ENCODE measurements around the gene PLP1. TPM values are rescaled to one million over a fixed set of nuclear protein-coding genes. Genes with fewer than 3 reads are reported as not detected.

The PLP1 gene
- total and polyA plus RNA-seq, 9 of the 15 experiments (the other 6 are each of a cell fraction or from before 2014, with no cell fraction given) = not detected

DNA sequence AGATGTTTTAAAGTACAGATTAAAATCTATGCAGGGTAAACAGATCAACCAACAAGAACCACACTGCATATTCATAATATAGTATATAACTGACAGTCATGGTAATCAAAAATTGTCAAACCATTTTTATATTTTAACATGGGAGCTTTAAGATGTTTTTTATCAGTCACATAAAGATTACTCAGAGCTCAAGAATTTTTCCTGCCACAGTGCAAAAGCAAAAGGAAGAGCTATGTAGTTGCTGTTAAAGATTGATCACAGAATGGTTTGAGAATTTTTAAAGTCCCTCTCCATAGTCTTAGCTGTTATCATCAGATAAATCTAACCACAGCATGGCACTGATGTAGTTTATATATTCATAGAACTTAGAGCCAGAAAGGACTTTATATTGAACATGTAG is 47.0 kb downstream of the PLP1 start (continued):
- TF ChIP-seq CXXC5 (CRISPR knock-in tag; IDR thresholded peaks at IDR 0.05) = no peak

DNA sequence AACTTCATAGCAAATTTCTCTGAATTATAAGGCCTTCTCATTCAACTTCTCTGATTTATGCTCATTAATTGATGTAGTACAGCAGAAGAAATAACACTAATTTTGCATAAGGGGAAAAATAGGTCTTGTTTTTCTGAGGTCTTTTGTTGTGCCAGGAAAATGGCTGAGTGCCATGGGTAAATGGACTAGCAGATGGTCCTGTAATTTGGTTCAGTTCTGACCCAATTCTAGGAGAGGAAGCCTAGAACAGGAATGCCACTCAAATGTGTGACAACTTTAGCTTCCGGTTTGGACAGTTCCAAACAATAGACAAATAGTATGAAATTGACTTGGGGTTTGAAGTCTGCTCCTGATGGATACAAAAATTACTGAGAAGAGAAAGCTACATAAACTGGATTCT is 49.2 kb downstream of the PLP1 start:
- no peaks in the 10 kb centered on the region for H3K9me3 ChIP-seq (replicated peaks; ENCODE audit: control insufficient read depth, insufficient read depth, low read depth, low read length)
- in situ Hi-C loops (cut with MboI) (no loop called here), intact Hi-C loops (cut with micrococcal nuclease) (no loop called here)
- CTCF ChIA-PET (ENCODE audit: low intra/inter-chr PET ratio) = no interaction called here
- no peak for DNase-seq (ENCODE audit: extremely low read depth in 1 of 4, low spot score in 3 of 4)
- no peak overlapping the region for H3K4me2 ChIP-seq (ENCODE audit: insufficient read depth, low read length)
- POLR2A ChIA-PET = no interaction called here
- no peak overlapping the region for H3K9ac ChIP-seq (ENCODE audit: insufficient read depth in 1 of 2, low read depth in 2 of 2, low read length in 2 of 2)
- H3K4me1 ChIP-seq (replicated peaks in 1 of 2; ENCODE audit: control insufficient read depth in 2 of 2, insufficient read depth in 2 of 2, low read length in 2 of 2) = no peaks in the 10 kb centered on the region
- no peak overlapping the region for H3K4me3 ChIP-seq
- no peaks in the 10 kb centered on the region for H3K36me3 ChIP-seq (ENCODE audit: control insufficient read depth, insufficient read depth, low read length)
- peaks cover 2 to 5% of the 10 kb centered on the region in 2 experiments; a peak in 3 of 5 replicates for H3K27me3 ChIP-seq (ENCODE audit: control insufficient read depth in 2 of 2, insufficient read depth in 2 of 2, low read length in 2 of 2)
- H3K27ac ChIP-seq (ENCODE audit: extremely low read depth, low read depth, low read length) = no peak overlapping the region
- no peak for TF ChIP-seq CREM (IDR thresholded peaks at IDR 0.05; ENCODE audit: low read depth)
- TF ChIP-seq HMGN3 (IDR thresholded peaks at IDR 0.05; ENCODE audit: borderline replicate concordance, extremely low read depth, insufficient read length, low read depth, low read length) = no peak
- TF ChIP-seq RFX5 (IDR thresholded peaks at IDR 0.05; ENCODE audit: low read depth, low read length) = no peak
- TF ChIP-seq SAP30 (IDR thresholded peaks at IDR 0.05; ENCODE audit: borderline replicate concordance, insufficient read depth, low read depth, low read length, poor library complexity, severe bottlenecking) = no peak
- no peak for TF ChIP-seq KDM1A (IDR thresholded peaks at IDR 0.05)
- no peak for TF ChIP-seq MTA1 (IDR thresholded peaks at IDR 0.05; ENCODE audit: borderline replicate concordance)
- TF ChIP-seq, protein P1, sequence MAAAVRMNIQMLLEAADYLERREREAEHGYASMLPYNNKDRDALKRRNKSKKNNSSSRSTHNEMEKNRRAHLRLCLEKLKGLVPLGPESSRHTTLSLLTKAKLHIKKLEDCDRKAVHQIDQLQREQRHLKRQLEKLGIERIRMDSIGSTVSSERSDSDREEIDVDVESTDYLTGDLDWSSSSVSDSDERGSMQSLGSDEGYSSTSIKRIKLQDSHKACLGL (CRISPR knock-in tag; IDR thresholded peaks at IDR 0.05; ENCODE audit: borderline replicate concordance, poor library complexity, severe bottlenecking) = no peak
- no peak for TF ChIP-seq ZNF239 (CRISPR knock-in tag; IDR thresholded peaks at IDR 0.05)
- TF ChIP-seq GATAD2A (IDR thresholded peaks at IDR 0.05) = no peak
- TF ChIP-seq CHD1 (IDR thresholded peaks at IDR 0.05; ENCODE audit: low read length) = no peak
- TF ChIP-seq RFX1 (IDR thresholded peaks at IDR 0.05) = no peak
- no peak for TF ChIP-seq RAD51 (IDR thresholded peaks at IDR 0.05; ENCODE audit: borderline replicate concordance, low read depth)
- TF ChIP-seq SMAD1 (IDR thresholded peaks at IDR 0.05; ENCODE audit: low read depth, low read length, partially characterized antibody) = no peak
- TF ChIP-seq RBM34 (IDR thresholded peaks at IDR 0.05; ENCODE audit: borderline replicate concordance, insufficient read depth, low read length) = no peak
- no peak for TF ChIP-seq NCOA2 (IDR thresholded peaks at IDR 0.05; ENCODE audit: partially characterized antibody in 2 of 2)
- no peak for TF ChIP-seq FUS (optimal IDR thresholded peaks at IDR 0.05; ENCODE audit: low read depth, low read length)
- TF ChIP-seq L3MBTL2 (IDR thresholded peaks at IDR 0.05) = no peak
- TF ChIP-seq STAT5A (IDR thresholded peaks at IDR 0.05; ENCODE audit: borderline replicate concordance, low read length) = no peak
- TF ChIP-seq HNRNPLL (IDR thresholded peaks at IDR 0.05; ENCODE audit: low read depth, low read length, poor library complexity, severe bottlenecking) = no peak
- no peak for ATAC-seq
- no peak for FAIRE-seq
- 0% methylated on average over 1 of the region's 1 CpG for WGBS (ENCODE audit: insufficient coverage, low coverage, missing lambda C conversion rate)
- H3K9me1 ChIP-seq (ENCODE audit: control insufficient read depth, insufficient read depth, low read length) = no peaks in the 10 kb centered on the region
- H3K79me2 ChIP-seq (ENCODE audit: control insufficient read depth, insufficient read depth, low read length) = no peaks in the 10 kb centered on the region
- no peaks in the 10 kb centered on the region for H4K20me1 ChIP-seq (replicated peaks; ENCODE audit: control insufficient read depth, insufficient read depth, low read length)
- no peak overlapping the region for H2AFZ ChIP-seq (ENCODE audit: low read depth, low read length)
- no TSS peak for BruUV-seq (replicated peaks)
